Measurements from ENCODE around the gene RPP40. TPM values are rescaled to one million over a fixed set of nuclear protein-coding genes. Genes with fewer than 3 reads are reported as not detected.

Gene RPP40
- total RNA-seq, 1 experiment from 2014 or later, result 11.6 TPM

- H3K36me3 ChIP-seq (ENCODE audit: control insufficient read depth, insufficient read depth, low read length), result no peaks in the 10 kb centered on the region
- TF ChIP-seq CTCF (IDR thresholded peaks at IDR 0.05; ENCODE audit: insufficient read depth in 1 of 2, low read depth in 1 of 2, low read length in 1 of 2, severe bottlenecking in 1 of 2, unreplicated experiment in 1 of 2), result no peak
- peaks cover 4% of the 10 kb centered on the region for H3K27me3 Mint-ChIP-seq (ENCODE audit: insufficient read depth, unreplicated experiment)
- POLR2A ChIA-PET, result no interaction called here
- H3K27ac Mint-ChIP-seq (ENCODE audit: unreplicated experiment), result no peak overlapping the region
- no peak overlapping the region for H3K4me3 Mint-ChIP-seq (ENCODE audit: unreplicated experiment)
- BruUV-seq (replicated peaks), result no TSS peak
- H3K4me1 Mint-ChIP-seq (ENCODE audit: low read depth, unreplicated experiment), result no peaks in the 10 kb centered on the region
- CTCF ChIA-PET, result no interaction called here
- no peaks in the 10 kb centered on the region for H3K27me3 ChIP-seq (replicated peaks; ENCODE audit: control insufficient read depth, insufficient read depth, low read length)
- H3K36me3 Mint-ChIP-seq (ENCODE audit: insufficient read depth, unreplicated experiment), result no peaks in the 10 kb centered on the region
- intact Hi-C loops (cut with micrococcal nuclease; ENCODE audit: unreplicated experiment), result no loop called here
- H3K9me3 ChIP-seq, result no peaks in the 10 kb centered on the region; the same call in 1 of the 2 replicates
- no peak for DNase-seq
- peaks cover 19% of the 10 kb centered on the region for H3K9me3 Mint-ChIP-seq (ENCODE audit: unreplicated experiment)
- H3K4me3 ChIP-seq (ENCODE audit: low read depth, low read length), result no peak overlapping the region
- no peaks in the 10 kb centered on the region for H3K4me1 ChIP-seq
These were observed 30.4 kb downstream of the RPP40 start for GRCh38 chr6:4973415-4973814.

GRCh38 chr6:4972438-4972837 is 31.4 kb downstream of the RPP40 start:
- H3K4me1 Mint-ChIP-seq (ENCODE audit: low read depth, unreplicated experiment), result no peaks in the 10 kb centered on the region
- H3K27me3 ChIP-seq (replicated peaks; ENCODE audit: control insufficient read depth, insufficient read depth, low read length), result no peaks in the 10 kb centered on the region
- H3K9me3 Mint-ChIP-seq (ENCODE audit: unreplicated experiment), result peaks cover 16% of the 10 kb centered on the region
- ChIA-PET CTCF (no interaction called here), POLR2A (no interaction called here)
- no peak for DNase-seq
- intact Hi-C loops (cut with micrococcal nuclease; ENCODE audit: unreplicated experiment), result no loop called here
- H3K36me3 Mint-ChIP-seq (ENCODE audit: insufficient read depth, unreplicated experiment), result no peaks in the 10 kb centered on the region
- BruUV-seq (replicated peaks), result no TSS peak
- TF ChIP-seq CTCF (IDR thresholded peaks at IDR 0.05; ENCODE audit: insufficient read depth in 1 of 2, low read depth in 1 of 2, low read length in 1 of 2, severe bottlenecking in 1 of 2, unreplicated experiment in 1 of 2), result no peak
- H3K27me3 Mint-ChIP-seq (ENCODE audit: insufficient read depth, unreplicated experiment), result peaks cover 4% of the 10 kb centered on the region
- H3K4me1 ChIP-seq, result no peaks in the 10 kb centered on the region
- no peak overlapping the region for H3K4me3 Mint-ChIP-seq (ENCODE audit: unreplicated experiment)
- no peaks in the 10 kb centered on the region for H3K36me3 ChIP-seq (ENCODE audit: control insufficient read depth, insufficient read depth, low read length)
- no peak overlapping the region for H3K4me3 ChIP-seq (ENCODE audit: low read depth, low read length)
- no peaks in the 10 kb centered on the region for H3K9me3 ChIP-seq
- H3K27ac Mint-ChIP-seq (ENCODE audit: unreplicated experiment), result no peak overlapping the region

GRCh38 chr6:4971851-4972250 is 32.0 kb downstream of the RPP40 start:
- Histone ChIP-seq H3K36me3 (ENCODE audit: control insufficient read depth, insufficient read depth, low read length) (no peaks in the 10 kb centered on the region), H3K27me3 (replicated peaks; ENCODE audit: control insufficient read depth, insufficient read depth, low read length) (no peaks in the 10 kb centered on the region), H3K4me3 (ENCODE audit: low read depth, low read length) (no peak overlapping the region), H3K9me3 (no peaks in the 10 kb centered on the region), H3K4me1 (no peaks in the 10 kb centered on the region)
- intact Hi-C loops (cut with micrococcal nuclease; ENCODE audit: unreplicated experiment), result no loop called here
- no TSS peak for BruUV-seq (replicated peaks)
- no peak for TF ChIP-seq CTCF (IDR thresholded peaks at IDR 0.05; ENCODE audit: insufficient read depth in 1 of 2, low read depth in 1 of 2, low read length in 1 of 2, severe bottlenecking in 1 of 2, unreplicated experiment in 1 of 2)
- Mint-ChIP-seq H3K4me3 (ENCODE audit: unreplicated experiment) (no peak overlapping the region), H3K27ac (ENCODE audit: unreplicated experiment) (no peak overlapping the region), H3K4me1 (ENCODE audit: low read depth, unreplicated experiment) (no peaks in the 10 kb centered on the region), H3K27me3 (ENCODE audit: insufficient read depth, unreplicated experiment) (peaks cover 4% of the 10 kb centered on the region), H3K9me3 (ENCODE audit: unreplicated experiment) (peaks cover 10% of the 10 kb centered on the region), H3K36me3 (ENCODE audit: insufficient read depth, unreplicated experiment) (no peaks in the 10 kb centered on the region)
- ChIA-PET CTCF (no interaction called here), POLR2A (no interaction called here)
- DNase-seq, result no peak
